BE2C (cell line): ENCODE results near the gene PHEX.

Source experiments
- DNase-seq: peaks from one replicate; pipeline ENCODE4 v3.0.0-alpha.2; 2020
- H3K27me3 ChIP-seq: fragments of 250-450 bp; sonication (Bioruptor Pico); 2 replicates; pipeline ENCODE4 v1.5.1; 2020; ENCODE audit warnings: mild to moderate bottlenecking
- H3K36me3 ChIP-seq: fragments of 250-450 bp; sonication (Bioruptor Pico); 2 replicates; pipeline ENCODE4 v1.5.1; 2020; ENCODE audit warnings: mild to moderate bottlenecking
- H3K4me1 ChIP-seq: fragments of 250-450 bp; sonication (Bioruptor Pico); 2 replicates; pipeline ENCODE4 v1.5.1; 2020
- H3K4me3 ChIP-seq: 2 replicates; pipeline ENCODE4 v1.5.1; 2011; ENCODE audit warnings: low read depth, low read length
- H3K9me3 ChIP-seq: fragments of 250-450 bp; sonication (Bioruptor Pico); 2 replicates; pipeline ENCODE4 v1.5.1; 2020
- TF ChIP-seq, protein P1 (sequence below): IDR thresholded peaks from 2 replicates; pipeline ENCODE4 v1.5.1; 2012; ENCODE audit warnings: mild to moderate bottlenecking, low read depth, low read length

PHEX gene

DNA sequence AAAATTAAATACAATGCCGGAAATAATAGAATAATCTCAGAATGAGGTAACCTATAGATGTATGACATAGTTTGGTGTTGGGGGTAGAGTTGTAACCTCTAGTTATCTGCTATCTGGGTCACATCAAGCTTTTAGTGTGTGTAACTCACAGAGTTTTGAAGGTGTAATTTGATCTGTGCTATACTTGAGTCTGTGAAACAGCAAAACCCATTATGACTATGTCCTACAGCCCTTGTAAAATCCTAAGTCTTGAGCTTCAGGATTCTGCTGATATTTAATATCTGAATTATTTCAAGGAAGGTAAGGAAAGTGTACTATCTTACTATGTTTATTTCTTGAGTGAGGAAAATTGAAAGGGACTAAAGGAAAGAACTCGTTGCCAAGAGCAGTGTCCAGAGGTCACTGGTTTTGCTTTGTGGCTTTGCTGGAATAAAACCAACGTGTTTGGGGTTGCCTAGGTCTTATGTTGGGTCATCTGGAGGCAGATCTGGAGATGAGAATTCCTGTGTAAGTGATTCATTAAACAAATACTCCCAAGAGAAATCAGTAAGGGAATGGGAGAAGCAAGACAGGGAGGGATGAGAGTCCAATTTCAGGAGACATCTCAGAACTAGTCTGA, 132.8 kb downstream of the PHEX start:
- Histone ChIP-seq H3K27me3 (no peaks in the 10 kb centered on the region), H3K4me3 (no peak overlapping the region), H3K36me3 (no peaks in the 10 kb centered on the region), H3K4me1 (no peaks in the 10 kb centered on the region), H3K9me3 (no peaks in the 10 kb centered on the region)
- no peak for DNase-seq
- TF ChIP-seq, protein P1, sequence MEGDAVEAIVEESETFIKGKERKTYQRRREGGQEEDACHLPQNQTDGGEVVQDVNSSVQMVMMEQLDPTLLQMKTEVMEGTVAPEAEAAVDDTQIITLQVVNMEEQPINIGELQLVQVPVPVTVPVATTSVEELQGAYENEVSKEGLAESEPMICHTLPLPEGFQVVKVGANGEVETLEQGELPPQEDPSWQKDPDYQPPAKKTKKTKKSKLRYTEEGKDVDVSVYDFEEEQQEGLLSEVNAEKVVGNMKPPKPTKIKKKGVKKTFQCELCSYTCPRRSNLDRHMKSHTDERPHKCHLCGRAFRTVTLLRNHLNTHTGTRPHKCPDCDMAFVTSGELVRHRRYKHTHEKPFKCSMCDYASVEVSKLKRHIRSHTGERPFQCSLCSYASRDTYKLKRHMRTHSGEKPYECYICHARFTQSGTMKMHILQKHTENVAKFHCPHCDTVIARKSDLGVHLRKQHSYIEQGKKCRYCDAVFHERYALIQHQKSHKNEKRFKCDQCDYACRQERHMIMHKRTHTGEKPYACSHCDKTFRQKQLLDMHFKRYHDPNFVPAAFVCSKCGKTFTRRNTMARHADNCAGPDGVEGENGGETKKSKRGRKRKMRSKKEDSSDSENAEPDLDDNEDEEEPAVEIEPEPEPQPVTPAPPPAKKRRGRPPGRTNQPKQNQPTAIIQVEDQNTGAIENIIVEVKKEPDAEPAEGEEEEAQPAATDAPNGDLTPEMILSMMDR = no peak

DNA sequence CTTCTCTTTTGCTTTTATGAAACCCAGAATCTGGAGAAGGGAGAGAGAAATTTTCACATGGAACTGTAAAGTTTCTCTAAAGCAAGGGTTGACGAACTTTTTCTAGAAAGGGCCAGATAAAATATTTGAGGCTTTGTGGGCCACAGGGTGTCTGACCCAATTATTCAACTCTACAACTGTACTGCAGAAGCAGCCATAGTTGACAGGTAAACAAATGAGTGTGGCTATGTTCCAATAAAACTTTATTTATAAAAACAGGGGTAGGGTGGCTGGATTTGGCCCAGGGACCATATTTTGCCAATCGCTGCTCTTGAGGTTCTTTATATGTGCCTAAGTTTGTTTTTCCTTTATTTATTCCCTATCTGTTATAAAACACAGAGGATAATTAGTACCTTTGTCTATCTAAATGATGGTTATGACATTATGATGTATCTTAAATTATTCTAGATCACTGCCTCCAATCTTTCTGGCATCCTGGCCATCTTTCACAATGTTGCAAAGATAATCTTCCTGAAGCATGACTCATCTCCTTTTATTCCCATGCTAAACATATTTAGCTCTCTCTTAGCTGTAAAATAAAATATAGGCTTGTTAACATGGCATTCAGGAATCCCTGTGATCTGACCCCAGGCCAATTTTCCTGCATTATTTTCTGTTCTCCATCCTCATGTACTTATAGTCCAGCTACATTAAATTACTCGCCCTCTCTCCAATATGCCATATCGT, 133.8 kb downstream of the PHEX start:
- no peaks in the 10 kb centered on the region for H3K27me3 ChIP-seq
- H3K9me3 ChIP-seq = no peaks in the 10 kb centered on the region
- DNase-seq = no peak
- TF ChIP-seq, protein P1 = no peak
- H3K4me3 ChIP-seq = no peak overlapping the region
- H3K36me3 ChIP-seq = no peaks in the 10 kb centered on the region
- H3K4me1 ChIP-seq = no peaks in the 10 kb centered on the region

DNA sequence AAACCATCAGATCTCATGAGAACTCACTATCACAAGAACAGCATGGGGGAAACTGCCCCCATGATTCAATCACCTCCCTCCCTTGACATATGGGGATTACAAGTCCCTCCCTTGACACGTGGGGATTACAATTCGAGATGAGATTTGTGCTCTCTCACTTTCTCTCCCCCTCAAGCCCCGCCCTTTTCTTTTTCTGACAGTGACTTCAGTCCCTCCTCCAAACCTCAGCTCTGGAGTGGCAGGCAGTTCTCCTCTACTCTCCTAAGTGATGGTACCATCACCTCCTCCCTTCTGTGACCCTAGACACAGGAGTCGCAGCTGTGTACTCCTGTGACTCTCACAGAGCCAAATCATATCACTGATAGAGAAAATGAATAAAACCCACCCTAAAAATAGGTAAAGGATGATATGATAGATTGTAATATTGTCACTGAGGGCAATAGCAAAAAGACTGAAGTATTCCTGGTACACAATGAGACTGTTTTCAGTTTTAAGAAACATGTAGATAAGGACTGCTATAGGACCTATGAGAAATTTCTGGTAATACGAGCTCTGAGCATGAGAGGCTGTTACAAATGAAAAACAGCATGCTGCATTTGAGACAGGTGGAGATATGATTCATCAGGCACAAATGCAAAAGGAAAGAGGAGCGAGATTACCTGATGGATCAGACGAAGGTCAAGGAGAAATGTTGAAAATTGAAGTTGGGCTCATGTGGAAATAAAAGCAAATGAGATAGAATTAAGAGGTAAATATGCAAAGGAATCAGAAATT, 139.3 kb downstream of the PHEX start:
- Histone ChIP-seq H3K27me3 (no peaks in the 10 kb centered on the region), H3K36me3 (no peaks in the 10 kb centered on the region), H3K9me3 (no peaks in the 10 kb centered on the region), H3K4me3 (no peak overlapping the region), H3K4me1 (no peaks in the 10 kb centered on the region)
- no peak for DNase-seq
- TF ChIP-seq, protein P1 = no peak

DNA sequence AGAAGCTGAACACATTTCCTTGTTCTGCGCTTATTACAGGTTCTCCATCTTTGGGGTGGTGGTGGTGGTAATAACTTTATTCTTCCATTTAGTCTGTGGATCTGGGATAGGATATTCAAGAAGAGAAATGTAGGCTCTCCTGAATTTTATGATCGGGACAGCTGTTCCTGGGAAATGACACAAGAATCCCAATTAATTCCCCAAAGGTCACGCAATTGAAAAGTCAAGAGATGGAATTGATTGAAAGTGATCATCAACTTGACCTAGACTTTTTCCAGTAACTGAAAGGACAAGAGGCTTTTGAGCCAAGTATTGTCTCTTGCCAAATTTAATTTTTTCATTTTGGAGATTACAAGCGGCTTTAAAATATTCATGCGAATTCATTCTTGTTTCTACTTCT, 141.8 kb downstream of the PHEX start:
- Histone ChIP-seq H3K27me3 (no peaks in the 10 kb centered on the region), H3K4me3 (no peak overlapping the region), H3K4me1 (no peaks in the 10 kb centered on the region; the same call in 1 of the 2 replicates), H3K9me3 (no peaks in the 10 kb centered on the region), H3K36me3 (no peaks in the 10 kb centered on the region)
- DNase-seq = no peak
- TF ChIP-seq, protein P1 = no peak

DNA sequence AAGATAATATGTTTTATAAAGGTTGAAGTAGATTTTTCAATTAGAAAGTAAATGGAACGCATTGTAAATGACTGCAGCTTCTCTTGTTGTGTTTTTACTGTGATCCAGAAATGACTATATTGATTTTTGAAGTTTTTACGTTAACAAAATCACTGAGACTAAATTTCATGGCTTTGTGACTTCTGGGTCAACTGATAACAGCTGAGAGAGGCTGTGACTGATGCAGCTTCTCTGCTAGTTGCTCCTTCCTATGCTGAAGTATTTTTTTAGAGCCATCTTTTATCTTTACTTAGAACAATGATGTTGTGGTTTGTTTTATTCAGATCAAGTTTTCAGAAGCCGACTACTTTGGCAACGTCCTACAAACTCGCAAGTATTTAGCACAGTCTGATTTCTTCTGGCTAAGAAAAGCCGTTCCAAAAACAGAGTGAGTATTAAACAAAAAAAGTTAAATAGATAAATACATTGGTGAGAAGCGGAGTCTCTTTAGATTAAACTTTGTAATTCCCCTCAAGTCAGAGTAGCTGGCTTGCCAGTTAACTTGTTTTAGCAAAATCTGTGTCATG, 145.9 kb downstream of the PHEX start:
- no peak for DNase-seq
- Histone ChIP-seq H3K27me3 (no peaks in the 10 kb centered on the region), H3K4me3 (no peak overlapping the region), H3K9me3 (no peaks in the 10 kb centered on the region), H3K36me3 (no peaks in the 10 kb centered on the region), H3K4me1 (no peaks in the 10 kb centered on the region; the same call in 1 of the 2 replicates)
- TF ChIP-seq, protein P1 = no peak
